HCT116 (cell line): Measurements from ENCODE around the gene SSBP1. TPM values are rescaled to one million over a fixed set of nuclear protein-coding genes. Genes with fewer than 3 reads are reported as not detected.
A peak's percentile ranks its signal among the peaks of the same experiment; 100 is the strongest.

Source experiments
- ATAC-seq: fragments of 200-7000 bp; cut with Tn5 transposase; 2 replicates; pipeline ENCODE4 v1.9.1; 2020; ENCODE audit warnings: mild to moderate bottlenecking, moderate library complexity
- BruUV-seq: library from RNA; stranded (reverse); fragments of 400-500 nt; replicated peaks from 2 replicates; lab custom pipeline; 2021; lab: Mats Ljungman, UMichigan
- CTCF ChIA-PET: fragments of 300-600 bp; sonication (Branson Sonifier 250); formaldehyde crosslinking; loops from one replicate; lab custom pipeline; 2021; ENCODE audit warnings: antibody characterized with exemption; lab: Charles Lee
- POLR2A ChIA-PET: fragments of 300-600, 350-600 bp; sonication (Branson Sonifier 250); formaldehyde crosslinking; loops from one replicate; lab custom pipeline; 2021; ENCODE audit warnings: antibody characterized with exemption; lab: Charles Lee
- RAD21 ChIA-PET, 2 experiments: fragments of 300-600 bp; sonication (Branson Sonifier 250); formaldehyde crosslinking; loops; one replicate each; lab custom pipeline; 2023; ENCODE audit warnings: low total read pairs in 2 of 2; ENCODE audit not compliant: uncharacterized antibody in 2 of 2, unreplicated experiment in 2 of 2, low non-redundant PET in 1 of 2; lab: Charles Lee
- DNase-seq: peaks from one replicate; pipeline ENCODE4 v3.0.0-alpha.2; 2010; ENCODE audit warnings: low read depth, low spot score
- H2AFZ ChIP-seq: fragments of 200-600 bp; shearing (Covaris generic), sonication (generic); 2 replicates; pipeline ENCODE4 v1.6.1; 2017; ENCODE audit warnings: low read depth, mixed run types, mixed read lengths, antibody characterized with exemption, low read length; ENCODE audit not compliant: poor library complexity, severe bottlenecking
- H3K27ac ChIP-seq: 2 replicates; pipeline ENCODE4 v1.5.1; 2012; ENCODE audit warnings: low read depth, low read length
- H3K27me3 ChIP-seq: fragments of 200-600 bp; sonication (generic); 2 replicates; pipeline ENCODE4 v1.6.1; 2016; ENCODE audit warnings: mixed run types, low read length, mixed read lengths; ENCODE audit not compliant: insufficient read depth
- H3K36me3 ChIP-seq, 2 experiments: fragments of 200-500 bp in 1 of 2; fragments of 200-600 bp in 1 of 2; sonication (Bioruptor generic) in 1 of 2; sonication (generic) in 1 of 2; 2 replicates each; pipeline versions ENCODE4 v1.5.1 to v1.6.1; 2014 to 2016; ENCODE audit warnings: low read length in 2 of 2, inconsistent platforms in 1 of 2, mixed read lengths in 1 of 2, mixed run types in 1 of 2; ENCODE audit not compliant: insufficient read depth in 2 of 2, control insufficient read depth in 1 of 2
- H3K4me1 ChIP-seq, 2 experiments: fragments of 200-600 bp in 1 of 2; sonication (generic) in 1 of 2; 2 replicates each; pipeline versions ENCODE4 v1.5.1 to v1.6.1; 2012 to 2017; ENCODE audit warnings: low read length in 2 of 2, inconsistent platforms in 1 of 2, mild to moderate bottlenecking in 1 of 2, mixed read lengths in 1 of 2, mixed run types in 1 of 2, moderate library complexity in 1 of 2; ENCODE audit not compliant: insufficient read depth in 2 of 2, control insufficient read depth in 1 of 2
- H3K4me2 ChIP-seq: fragments of 200-600 bp; sonication (generic); 2 replicates; pipeline ENCODE4 v1.6.1; 2017; ENCODE audit warnings: mixed run types, low read length, mixed read lengths
- H3K4me3 ChIP-seq, 2 experiments: fragments of 200-600 bp in 1 of 2; sonication (generic) in 1 of 2; replicated peaks in 1 of 2; 2 replicates each; pipeline ENCODE4 v1.5.1; 2011 to 2016; ENCODE audit warnings: low read length in 2 of 2, control low read depth in 1 of 2, low read depth in 1 of 2, mild to moderate bottlenecking in 1 of 2, mixed read lengths in 1 of 2, mixed run types in 1 of 2
- H3K79me2 ChIP-seq: fragments of 200-600 bp; sonication (generic); 2 replicates; pipeline ENCODE4 v1.6.1; 2017; ENCODE audit warnings: mild to moderate bottlenecking, mixed run types, low read length, moderate library complexity, mixed read lengths; ENCODE audit not compliant: insufficient read depth
- H3K9ac ChIP-seq: fragments of 200-600 bp; sonication (generic); 2 replicates; pipeline ENCODE4 v1.6.1; 2016; ENCODE audit warnings: low read length, mixed read lengths
- H3K9me2 ChIP-seq: fragments of 200-600 bp; sonication (generic), shearing (Covaris generic); 2 replicates; pipeline ENCODE4 v1.6.1; 2017; ENCODE audit warnings: mixed run types, mild to moderate bottlenecking, moderate library complexity; ENCODE audit not compliant: insufficient read depth
- H3K9me3 ChIP-seq, 2 experiments: fragments of 200-500 bp in 1 of 2; fragments of 200-600 bp in 1 of 2; sonication (Bioruptor generic) in 1 of 2; sonication (generic) in 1 of 2; 2 replicates each; pipeline ENCODE4 v1.6.1; 2014 to 2017; ENCODE audit warnings: low read length in 2 of 2, mixed read lengths in 2 of 2, inconsistent platforms in 1 of 2, low read depth in 1 of 2, mild to moderate bottlenecking in 1 of 2, mixed run types in 1 of 2, moderate library complexity in 1 of 2; ENCODE audit not compliant: control insufficient read depth in 1 of 2, insufficient read depth in 1 of 2
- H4K20me1 ChIP-seq: fragments of 200-600 bp; sonication (generic), shearing (Covaris generic); 2 replicates; pipeline ENCODE4 v1.6.1; 2017; ENCODE audit warnings: mixed run types, mild to moderate bottlenecking, moderate library complexity; ENCODE audit not compliant: insufficient read depth
- ATF3 ChIP-seq: IDR thresholded peaks from 2 replicates; pipeline ENCODE4 v1.6.1; 2012
- CBX3 ChIP-seq: IDR thresholded peaks from 2 replicates; pipeline ENCODE4 v1.6.1; 2012; ENCODE audit warnings: low read depth
- CEBPB ChIP-seq: IDR thresholded peaks from 2 replicates; pipeline ENCODE4 v1.6.1; 2012; ENCODE audit warnings: low read depth
- EGR1 ChIP-seq: IDR thresholded peaks from 2 replicates; pipeline ENCODE4 v1.6.1; 2012; ENCODE audit warnings: low read depth
- EZH2phosphoT487 ChIP-seq: fragments of 200-600 bp; IDR thresholded peaks from 2 replicates; pipeline ENCODE4 v1.6.1; 2018; ENCODE audit warnings: antibody characterized with exemption, borderline replicate concordance
- JUND ChIP-seq: IDR thresholded peaks from 2 replicates; pipeline ENCODE4 v1.6.1; 2012
- POLR2A ChIP-seq: IDR thresholded peaks from 2 replicates; pipeline ENCODE4 v1.7.0; 2011; ENCODE audit warnings: borderline replicate concordance; ENCODE audit not compliant: insufficient read depth, insufficient read length; ENCODE audit errors: extremely low read depth
- POLR2AphosphoS5 ChIP-seq: IDR thresholded peaks from 2 replicates; pipeline ENCODE4 v1.6.1; 2011; ENCODE audit warnings: mild to moderate bottlenecking, low read depth, low read length, moderate library complexity
- RAD21 ChIP-seq: IDR thresholded peaks from 2 replicates; pipeline ENCODE4 v1.6.1; 2012; ENCODE audit warnings: low read depth, mild to moderate bottlenecking
- REST ChIP-seq: IDR thresholded peaks from 2 replicates; pipeline ENCODE4 v1.6.1; 2012; ENCODE audit warnings: low read depth
- SIN3A ChIP-seq: IDR thresholded peaks from 2 replicates; pipeline ENCODE4 v1.6.1; 2012; ENCODE audit warnings: low read depth
- SP1 ChIP-seq: IDR thresholded peaks from 2 replicates; pipeline ENCODE4 v1.6.1; 2012; ENCODE audit warnings: low read depth
- TCF7L2 ChIP-seq: IDR thresholded peaks from 2 replicates; pipeline ENCODE4 v1.7.0; 2011; ENCODE audit warnings: borderline replicate concordance, inconsistent platforms; ENCODE audit not compliant: insufficient read depth, insufficient read length; ENCODE audit errors: extremely low read depth
- YY1 ChIP-seq: IDR thresholded peaks from 2 replicates; pipeline ENCODE4 v1.6.1; 2011; ENCODE audit warnings: low read length, low read depth, moderate library complexity, mild to moderate bottlenecking; ENCODE audit not compliant: insufficient replicate concordance; ENCODE audit errors: extremely low read depth
- ZBTB33 ChIP-seq: IDR thresholded peaks from 2 replicates; pipeline ENCODE4 v1.6.1; 2011; ENCODE audit warnings: mild to moderate bottlenecking, low read length, moderate library complexity; ENCODE audit not compliant: insufficient replicate concordance; ENCODE audit errors: extremely low read depth
- ZFX ChIP-seq: fragments of 450-650 bp; IDR thresholded peaks from 2 replicates; pipeline ENCODE4 v1.6.1; 2017
- intact Hi-C: fragments of 100-400 bp; cut with micrococcal nuclease; formaldehyde crosslinking; loops from 2 replicates; pipeline ENCODE4 v1.10.0; 2022
- total RNA-seq: library from RNA; stranded (reverse); gene quantifications from one replicate; pipeline ENCODE4 v1.2.1, GENCODE V29; 2021; ENCODE audit not compliant: unreplicated experiment

Gene SSBP1
- total RNA-seq, 1 experiment from 2014 or later, result 171 TPM

- no peak overlapping the region for H2AFZ ChIP-seq
- RAD21 ChIA-PET, result no interaction called here
- DNase-seq (no peak), ATAC-seq (no peak)
- CTCF ChIA-PET, result no interaction called here
- POLR2A ChIA-PET, result no interaction called here
- H4K20me1 ChIP-seq, result no peaks in the 10 kb centered on the region
- TSS peak; percentile 47 for BruUV-seq
- H3K79me2 ChIP-seq, result peaks cover 3% of the 10 kb centered on the region; the same call in 1 of the 2 replicates
- H3K36me3 ChIP-seq, result no peaks in the 10 kb centered on the region
- H3K4me2 ChIP-seq, result peak overlapping the region; percentile 46; the same call in 1 of the 2 replicates
- no peaks in the 10 kb centered on the region for H3K9me2 ChIP-seq
- intact Hi-C loops, result no loop called here
- H3K9ac ChIP-seq, result no peak overlapping the region
- H3K4me3 ChIP-seq, result no peak overlapping the region
- H3K27me3 ChIP-seq, result no peaks in the 10 kb centered on the region
- H3K9me3 ChIP-seq, result no peaks in the 10 kb centered on the region
- TF ChIP-seq ZBTB33, result no peak
- TF ChIP-seq SP1, result no peak
- TF ChIP-seq EGR1, result no peak
- TF ChIP-seq CBX3, result no peak
- TF ChIP-seq SIN3A, result no peak
- TF ChIP-seq YY1, result no peak
- no peak for TF ChIP-seq ZFX
- no peak for TF ChIP-seq ATF3
- no peak for TF ChIP-seq JUND
- no peak for TF ChIP-seq EZH2phosphoT487
- no peak for TF ChIP-seq TCF7L2
- TF ChIP-seq POLR2A, result no peak
- TF ChIP-seq REST, result no peak
- no peak for TF ChIP-seq RAD21
- TF ChIP-seq CEBPB, result no peak
- no peak for TF ChIP-seq POLR2AphosphoS5
- no peak overlapping the region for H3K27ac ChIP-seq
- peaks cover 8 to 14% of the 10 kb centered on the region in 2 experiments; a peak in 2 of 4 replicates for H3K4me1 ChIP-seq
Measured at GRCh38 chr7:141700296-141700847, 37.8 kb upstream of the SSBP1 start.
